H1 (cell line): ENCODE data around the gene ADCY2.

Experiments
- EZH2 ChIP-seq: fragments of 200-600 bp; sonication (generic); IDR thresholded peaks from 2 replicates; pipeline ENCODE4 v1.7.1; 2012; ENCODE audit warnings: low read depth, mild to moderate bottlenecking, moderate library complexity, low read length, inconsistent platforms; ENCODE audit not compliant: severe bottlenecking
- FOSL1 ChIP-seq: IDR thresholded peaks from 2 replicates; pipeline ENCODE4 v1.6.1; 2011; ENCODE audit warnings: mild to moderate bottlenecking, low read depth, low read length, moderate library complexity; ENCODE audit not compliant: insufficient read depth
- JUND ChIP-seq: IDR thresholded peaks from 2 replicates; pipeline ENCODE4 v1.6.1; 2011; ENCODE audit warnings: mild to moderate bottlenecking, improper control_type of control experiment, low read length
- KDM5A ChIP-seq: fragments of 200-600 bp; IDR thresholded peaks from 2 replicates; pipeline ENCODE4 v1.7.1; 2012; ENCODE audit warnings: mild to moderate bottlenecking, low read length, inconsistent platforms, mixed read lengths
- MAFK ChIP-seq: IDR thresholded peaks from 2 replicates; pipeline ENCODE4 v1.6.1; 2012; ENCODE audit warnings: low read depth, mild to moderate bottlenecking, improper control_type of control experiment, low read length
- PHF8 ChIP-seq: fragments of 200-600 bp; sonication (generic); conservative IDR thresholded peaks from 2 replicates; pipeline ENCODE4 v1.7.1; 2012; ENCODE audit warnings: low read depth, mild to moderate bottlenecking, inconsistent platforms, low read length, moderate library complexity
- POLR2AphosphoS5 ChIP-seq: IDR thresholded peaks from 2 replicates; pipeline ENCODE4 v1.6.1; 2011; ENCODE audit warnings: low read depth, low read length
- TAF1 ChIP-seq: IDR thresholded peaks from 2 replicates; pipeline ENCODE4 v1.6.1; 2011; ENCODE audit warnings: mild to moderate bottlenecking, low read depth, low read length
- TF ChIP-seq, protein P1 (sequence below), 3 experiments: IDR thresholded peaks; 1 replicate in 2 of 3; 2 replicates in 1 of 3; pipeline versions ENCODE4 v1.5.1 to v1.6.1; 2011; ENCODE audit warnings: low read length in 3 of 3, mild to moderate bottlenecking in 3 of 3, inconsistent platforms in 2 of 3, low read depth in 1 of 3, moderate library complexity in 1 of 3; ENCODE audit not compliant: insufficient read depth in 1 of 3; ENCODE audit errors: control extremely low read depth in 1 of 3

DNA sequence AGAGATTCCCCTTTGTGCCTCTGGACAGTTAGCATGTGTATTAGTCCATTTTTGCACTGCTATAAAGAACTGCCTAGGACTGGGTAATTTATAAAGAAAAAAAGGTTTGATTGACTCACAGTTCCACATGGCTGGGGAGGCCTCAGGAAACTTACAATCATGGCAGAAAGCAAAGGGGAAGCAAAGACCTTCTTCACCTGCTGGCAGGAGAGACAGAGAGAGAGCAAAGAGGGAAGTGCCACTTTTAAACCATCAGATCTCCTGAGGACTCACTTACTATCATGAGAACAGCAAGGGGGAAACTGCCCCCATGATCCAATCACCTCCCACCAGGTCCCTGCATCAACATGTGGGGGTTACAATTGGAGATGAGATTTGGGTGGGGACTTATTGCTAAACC, 449.0 kb downstream of the ADCY2 start:
- TF ChIP-seq TAF1, result no peak
- no peak for TF ChIP-seq PHF8
- TF ChIP-seq, protein P1, sequence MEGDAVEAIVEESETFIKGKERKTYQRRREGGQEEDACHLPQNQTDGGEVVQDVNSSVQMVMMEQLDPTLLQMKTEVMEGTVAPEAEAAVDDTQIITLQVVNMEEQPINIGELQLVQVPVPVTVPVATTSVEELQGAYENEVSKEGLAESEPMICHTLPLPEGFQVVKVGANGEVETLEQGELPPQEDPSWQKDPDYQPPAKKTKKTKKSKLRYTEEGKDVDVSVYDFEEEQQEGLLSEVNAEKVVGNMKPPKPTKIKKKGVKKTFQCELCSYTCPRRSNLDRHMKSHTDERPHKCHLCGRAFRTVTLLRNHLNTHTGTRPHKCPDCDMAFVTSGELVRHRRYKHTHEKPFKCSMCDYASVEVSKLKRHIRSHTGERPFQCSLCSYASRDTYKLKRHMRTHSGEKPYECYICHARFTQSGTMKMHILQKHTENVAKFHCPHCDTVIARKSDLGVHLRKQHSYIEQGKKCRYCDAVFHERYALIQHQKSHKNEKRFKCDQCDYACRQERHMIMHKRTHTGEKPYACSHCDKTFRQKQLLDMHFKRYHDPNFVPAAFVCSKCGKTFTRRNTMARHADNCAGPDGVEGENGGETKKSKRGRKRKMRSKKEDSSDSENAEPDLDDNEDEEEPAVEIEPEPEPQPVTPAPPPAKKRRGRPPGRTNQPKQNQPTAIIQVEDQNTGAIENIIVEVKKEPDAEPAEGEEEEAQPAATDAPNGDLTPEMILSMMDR (IDR thresholded peaks at IDR 0.05; ENCODE audit: control extremely low read depth in 1 of 3, insufficient read depth in 1 of 3, low read depth in 1 of 3, low read length in 3 of 3), result no peak
- TF ChIP-seq JUND, result no peak
- TF ChIP-seq FOSL1, result no peak
- no peak for TF ChIP-seq POLR2AphosphoS5
- TF ChIP-seq KDM5A, result no peak
- no peak for TF ChIP-seq EZH2
- TF ChIP-seq MAFK, result no peak
